Loucy (cell line): ENCODE results near the gene CDK18.

Experiments
- H2AFZ ChIP-seq: fragments of 200-600 bp; sonication (generic); 2 replicates; pipeline ENCODE4 v1.6.0; 2016; ENCODE audit warnings: antibody characterized with exemption, mild to moderate bottlenecking, low read length, moderate library complexity
- H3F3A ChIP-seq: fragments of 200-600 bp; 2 replicates; pipeline ENCODE4 v1.6.0; 2016; ENCODE audit warnings: antibody characterized with exemption, low read depth, mild to moderate bottlenecking
- H3K27me3 ChIP-seq: fragments of 200-600 bp; sonication (generic); 2 replicates; pipeline ENCODE4 v1.6.1; 2014; ENCODE audit warnings: low read length, mild to moderate bottlenecking; ENCODE audit not compliant: insufficient read depth, poor library complexity, severe bottlenecking
- H3K36me3 ChIP-seq: fragments of 200-600 bp; sonication (generic); 2 replicates; pipeline ENCODE4 v1.6.1; 2016; ENCODE audit warnings: low read length; ENCODE audit not compliant: insufficient read depth
- H3K4me1 ChIP-seq: fragments of 200-600 bp; sonication (generic); 2 replicates; pipeline ENCODE4 v1.5.1; 2014; ENCODE audit warnings: low read length, mild to moderate bottlenecking; ENCODE audit not compliant: insufficient read depth, poor library complexity, severe bottlenecking
- H3K4me2 ChIP-seq: fragments of 200-600 bp; sonication (generic); 2 replicates; pipeline ENCODE4 v1.6.0; 2014; ENCODE audit warnings: antibody characterized with exemption, low read length, low read depth, mild to moderate bottlenecking; ENCODE audit not compliant: poor library complexity, severe bottlenecking
- H3K4me3 ChIP-seq: fragments of 200-600 bp; sonication (generic); 2 replicates; pipeline ENCODE4 v1.5.1; 2014; ENCODE audit warnings: low read length, mild to moderate bottlenecking, mixed read lengths; ENCODE audit not compliant: poor library complexity, severe bottlenecking
- H3K79me2 ChIP-seq: fragments of 200-600 bp; sonication (generic); 2 replicates; pipeline ENCODE4 v1.6.1; 2014; ENCODE audit warnings: low read length; ENCODE audit not compliant: insufficient read depth
- H3K9ac ChIP-seq: fragments of 200-600 bp; sonication (generic); 2 replicates; pipeline ENCODE4 v1.6.0; 2014; ENCODE audit warnings: mild to moderate bottlenecking, low read depth, low read length, moderate library complexity; ENCODE audit not compliant: poor library complexity, severe bottlenecking
- H3K9me2 ChIP-seq: fragments of 200-600 bp; sonication (generic); replicated peaks from 2 replicates; pipeline ENCODE4 v1.6.1; 2016; ENCODE audit warnings: low read depth, low read length, mixed read lengths
- H3K9me3 ChIP-seq: fragments of 200-600 bp; sonication (generic); 2 replicates; pipeline ENCODE4 v1.6.1; 2014; ENCODE audit warnings: mild to moderate bottlenecking, antibody characterized with exemption, low read length, low read depth; ENCODE audit not compliant: insufficient read depth
- H4K20me1 ChIP-seq: fragments of 200-600 bp; sonication (generic); 2 replicates; pipeline ENCODE4 v1.6.0; 2014; ENCODE audit warnings: antibody characterized with exemption, low read length, mild to moderate bottlenecking; ENCODE audit not compliant: insufficient read depth, poor library complexity, severe bottlenecking
- CTCF ChIP-seq: fragments of 200-600 bp; sonication (generic); conservative IDR thresholded peaks from 2 replicates; pipeline ENCODE4 v1.5.1; 2014; ENCODE audit warnings: mild to moderate bottlenecking, antibody characterized with exemption, low read length
- EZH2phosphoT487 ChIP-seq: fragments of 200-600 bp; IDR thresholded peaks from 2 replicates; pipeline ENCODE4 v1.6.1; 2018; ENCODE audit warnings: antibody characterized with exemption, mild to moderate bottlenecking, moderate library complexity, borderline replicate concordance

Gene CDK18

GRCh38 chr1:205569411-205570172, 65.1 kb downstream of the CDK18 start:
- H3K4me2 ChIP-seq, result no peak overlapping the region
- H3K4me3 ChIP-seq, result no peak overlapping the region
- H3K9me3 ChIP-seq, result no peaks in the 10 kb centered on the region
- no peaks in the 10 kb centered on the region for H3F3A ChIP-seq
- TF ChIP-seq CTCF (no peak), EZH2phosphoT487 (no peak)
- no peaks in the 10 kb centered on the region for H4K20me1 ChIP-seq
- H2AFZ ChIP-seq, result no peak overlapping the region
- no peaks in the 10 kb centered on the region for H3K27me3 ChIP-seq
- H3K4me1 ChIP-seq, result no peaks in the 10 kb centered on the region
- no peaks in the 10 kb centered on the region for H3K79me2 ChIP-seq
- no peaks in the 10 kb centered on the region for H3K36me3 ChIP-seq
- H3K9me2 ChIP-seq, result no peaks in the 10 kb centered on the region
- H3K9ac ChIP-seq, result no peak overlapping the region

- H4K20me1 ChIP-seq, result no peaks in the 10 kb centered on the region
- H3F3A ChIP-seq, result no peaks in the 10 kb centered on the region
- H3K4me2 ChIP-seq, result no peak overlapping the region
- no peaks in the 10 kb centered on the region for H3K9me2 ChIP-seq
- no peak overlapping the region for H3K4me3 ChIP-seq
- no peak overlapping the region for H3K9ac ChIP-seq
- H3K36me3 ChIP-seq, result no peaks in the 10 kb centered on the region
- no peaks in the 10 kb centered on the region for H3K79me2 ChIP-seq
- no peaks in the 10 kb centered on the region for H3K4me1 ChIP-seq
- no peaks in the 10 kb centered on the region for H3K27me3 ChIP-seq
- no peaks in the 10 kb centered on the region for H3K9me3 ChIP-seq
- no peak for TF ChIP-seq CTCF
- H2AFZ ChIP-seq, result no peak overlapping the region
These were observed 65.7 kb downstream of the CDK18 start for GRCh38 chr1:205570173-205570501.

- no peak overlapping the region for H3K4me2 ChIP-seq
- H3F3A ChIP-seq, result no peaks in the 10 kb centered on the region
These were observed 66.5 kb downstream of the CDK18 start for GRCh38 chr1:205570796-205571537.

More at GRCh38 chr1:205570796-205571537, 66.5 kb downstream of the CDK18 start:
- no peak overlapping the region for H3K4me3 ChIP-seq
- no peaks in the 10 kb centered on the region for H3K27me3 ChIP-seq
- no peaks in the 10 kb centered on the region for H3K9me2 ChIP-seq
- no peak overlapping the region for H3K9ac ChIP-seq
- H3K36me3 ChIP-seq, result no peaks in the 10 kb centered on the region
- no peaks in the 10 kb centered on the region for H4K20me1 ChIP-seq
- no peaks in the 10 kb centered on the region for H3K4me1 ChIP-seq
- no peak overlapping the region for H2AFZ ChIP-seq
- no peaks in the 10 kb centered on the region for H3K79me2 ChIP-seq
- H3K9me3 ChIP-seq, result no peaks in the 10 kb centered on the region
- TF ChIP-seq CTCF (no peak), EZH2phosphoT487 (no peak)
